H1 (cell line): Measurements from ENCODE around the gene BSND.

ENCODE experiments used
- CEBPB ChIP-seq: IDR thresholded peaks from 2 replicates; pipeline ENCODE4 v1.6.1; 2012; ENCODE audit warnings: low read depth, low read length
- CHD1 ChIP-seq: IDR thresholded peaks from 2 replicates; pipeline ENCODE4 v1.6.1; 2012; ENCODE audit warnings: low read depth, low read length, improper control_type of control experiment
- POU5F1 ChIP-seq: IDR thresholded peaks from 2 replicates; pipeline ENCODE4 v1.6.1; 2011; ENCODE audit warnings: low read depth, mild to moderate bottlenecking, low read length, moderate library complexity
- SP1 ChIP-seq: IDR thresholded peaks from 2 replicates; pipeline ENCODE4 v1.6.1; 2011; ENCODE audit warnings: low read depth, low read length
- TF ChIP-seq, protein P1 (sequence below), 3 experiments: IDR thresholded peaks; 1 replicate in 2 of 3; 2 replicates in 1 of 3; pipeline versions ENCODE4 v1.5.1 to v1.6.1; 2011; ENCODE audit warnings: low read length in 3 of 3, mild to moderate bottlenecking in 3 of 3, inconsistent platforms in 2 of 3, low read depth in 1 of 3, moderate library complexity in 1 of 3; ENCODE audit not compliant: insufficient read depth in 1 of 3; ENCODE audit errors: control extremely low read depth in 1 of 3
- TF ChIP-seq, protein P2 (sequence below): IDR thresholded peaks from 2 replicates; pipeline ENCODE4 v1.6.1; 2011; ENCODE audit warnings: low read length, improper control_type of control experiment

DNA sequence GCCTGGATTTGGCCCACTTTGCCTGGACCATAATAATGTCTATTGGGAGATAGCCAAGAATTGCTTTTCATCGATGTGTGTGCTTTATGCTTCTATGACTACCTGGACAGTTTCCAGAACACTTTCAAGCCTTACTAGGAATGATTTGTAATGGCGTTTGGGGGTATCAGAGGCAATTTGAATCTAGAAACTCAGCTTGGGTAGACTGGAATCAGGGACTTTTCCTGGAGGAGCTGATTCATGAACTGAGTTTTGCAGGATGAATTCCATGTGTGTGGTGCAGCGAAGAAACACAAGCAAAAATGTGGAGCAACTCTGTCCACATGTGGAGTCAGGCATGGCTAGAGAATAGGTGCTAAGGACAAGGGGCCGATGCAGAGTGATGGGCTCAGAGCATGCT, 30.2 kb upstream of the BSND start:
- no peak for TF ChIP-seq POU5F1
- TF ChIP-seq CEBPB, result no peak
- TF ChIP-seq SP1, result no peak
- TF ChIP-seq, protein P1, sequence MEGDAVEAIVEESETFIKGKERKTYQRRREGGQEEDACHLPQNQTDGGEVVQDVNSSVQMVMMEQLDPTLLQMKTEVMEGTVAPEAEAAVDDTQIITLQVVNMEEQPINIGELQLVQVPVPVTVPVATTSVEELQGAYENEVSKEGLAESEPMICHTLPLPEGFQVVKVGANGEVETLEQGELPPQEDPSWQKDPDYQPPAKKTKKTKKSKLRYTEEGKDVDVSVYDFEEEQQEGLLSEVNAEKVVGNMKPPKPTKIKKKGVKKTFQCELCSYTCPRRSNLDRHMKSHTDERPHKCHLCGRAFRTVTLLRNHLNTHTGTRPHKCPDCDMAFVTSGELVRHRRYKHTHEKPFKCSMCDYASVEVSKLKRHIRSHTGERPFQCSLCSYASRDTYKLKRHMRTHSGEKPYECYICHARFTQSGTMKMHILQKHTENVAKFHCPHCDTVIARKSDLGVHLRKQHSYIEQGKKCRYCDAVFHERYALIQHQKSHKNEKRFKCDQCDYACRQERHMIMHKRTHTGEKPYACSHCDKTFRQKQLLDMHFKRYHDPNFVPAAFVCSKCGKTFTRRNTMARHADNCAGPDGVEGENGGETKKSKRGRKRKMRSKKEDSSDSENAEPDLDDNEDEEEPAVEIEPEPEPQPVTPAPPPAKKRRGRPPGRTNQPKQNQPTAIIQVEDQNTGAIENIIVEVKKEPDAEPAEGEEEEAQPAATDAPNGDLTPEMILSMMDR (IDR thresholded peaks at IDR 0.05; ENCODE audit: control extremely low read depth in 1 of 3, insufficient read depth in 1 of 3, low read depth in 1 of 3, low read length in 3 of 3), result no peak
- TF ChIP-seq CHD1, result no peak
- TF ChIP-seq, protein P2, sequence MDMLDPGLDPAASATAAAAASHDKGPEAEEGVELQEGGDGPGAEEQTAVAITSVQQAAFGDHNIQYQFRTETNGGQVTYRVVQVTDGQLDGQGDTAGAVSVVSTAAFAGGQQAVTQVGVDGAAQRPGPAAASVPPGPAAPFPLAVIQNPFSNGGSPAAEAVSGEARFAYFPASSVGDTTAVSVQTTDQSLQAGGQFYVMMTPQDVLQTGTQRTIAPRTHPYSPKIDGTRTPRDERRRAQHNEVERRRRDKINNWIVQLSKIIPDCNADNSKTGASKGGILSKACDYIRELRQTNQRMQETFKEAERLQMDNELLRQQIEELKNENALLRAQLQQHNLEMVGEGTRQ, result no peak
